ENCODE measurements around the gene SORCS2. TPM values are rescaled to one million over a fixed set of nuclear protein-coding genes. Genes with fewer than 3 reads are reported as not detected.

Gene SORCS2
- total and polyA plus RNA-seq, 2 of the 8 experiments (the other 6 are each of a cell fraction or from before 2014, with no cell fraction given): 0.36 to 1.8 TPM

GRCh38 chr4:7687006-7687405 lies 494.7 kb downstream of the SORCS2 start:
- no peak overlapping the region for H2BK12ac ChIP-seq (ENCODE audit: low read depth, low read length)
- no peak overlapping the region for H4K8ac ChIP-seq (ENCODE audit: extremely low read depth, insufficient read depth, low read length)
- no peaks in the 10 kb centered on the region for H3K27me3 ChIP-seq (replicated peaks in 1 of 4; ENCODE audit: control insufficient read depth in 3 of 4, extremely low read depth in 1 of 4, insufficient read depth in 3 of 4, low read length in 3 of 4)
- no peak overlapping the region for H2AFZ ChIP-seq (ENCODE audit: low read length)
- no peak for DNase-seq (ENCODE audit: low read depth in 1 of 2, low spot score in 2 of 2)
- no peaks in the 10 kb centered on the region for H3K79me1 ChIP-seq (ENCODE audit: low read depth, low read length)
- H2BK120ac ChIP-seq (replicated peaks; ENCODE audit: low read depth, low read length): no peak overlapping the region
- TF ChIP-seq RAD21 (IDR thresholded peaks at IDR 0.05 in 1 of 2, conservative IDR thresholded peaks at IDR 0.05 in 1 of 2; ENCODE audit: low read depth in 2 of 2, low read length in 2 of 2): peak; percentile 32 to 39; a peak in 3 of 4 replicates
- no peak for TF ChIP-seq SP2 (IDR thresholded peaks at IDR 0.05; ENCODE audit: low read length)
- no peak overlapping the region for H3K9ac ChIP-seq (replicated peaks in 1 of 4; ENCODE audit: extremely low read depth in 1 of 4, low read depth in 3 of 4, low read length in 3 of 4)
- FAIRE-seq: no peak
- H2AK5ac ChIP-seq (ENCODE audit: low read depth, low read length): no peak overlapping the region
- ChIA-PET CTCF (ENCODE audit: partially characterized antibody) (interaction anchor here (0.6 to 0.7 kb wide), 2 partner anchors 69 to 712 kb away, joined by 3 read pairs; no protein-coding TSS in a partner anchor), POLR2A (ENCODE audit: partially characterized antibody) (no interaction called here)
- no peak overlapping the region for H3K23ac ChIP-seq (ENCODE audit: insufficient read length)
- H3K4me3 ChIP-seq (ENCODE audit: extremely low read depth in 1 of 4, insufficient read depth in 2 of 4, low read depth in 3 of 4, low read length in 4 of 4): no peak overlapping the region
- no peak overlapping the region for H2BK5ac ChIP-seq (ENCODE audit: low read depth, low read length)
- no peaks in the 10 kb centered on the region for H3K36me3 ChIP-seq (ENCODE audit: control insufficient read depth in 2 of 4, insufficient read depth in 4 of 4, low read length in 3 of 4)
- H3K9me3 ChIP-seq (ENCODE audit: insufficient read depth in 2 of 2, low read depth in 1 of 2, low read length in 1 of 2): peaks cover 0 to 14% of the 10 kb centered on the region in 2 experiments; a peak in 3 of 4 replicates
- no peak overlapping the region for H3K4me2 ChIP-seq (ENCODE audit: insufficient read depth in 1 of 2, low read depth in 2 of 2, low read length in 2 of 2)
- no peak overlapping the region for H3K18ac ChIP-seq (ENCODE audit: extremely low read depth, low read length)
- no peak overlapping the region for H3K56ac ChIP-seq (replicated peaks; ENCODE audit: insufficient read length, low read depth, low read length)
- no peaks in the 10 kb centered on the region for H3K79me2 ChIP-seq (ENCODE audit: control insufficient read depth in 1 of 2, insufficient read depth in 2 of 2, low read length in 2 of 2)
- no peak overlapping the region for H3K4ac ChIP-seq (replicated peaks; ENCODE audit: insufficient read length, low read depth, low read length)
- peaks cover 10% of the 10 kb centered on the region; the same call in 1 of the 2 replicates for H3K23me2 ChIP-seq (ENCODE audit: low read depth, low read length)
- H3K14ac ChIP-seq (ENCODE audit: insufficient read length): no peak overlapping the region
- H3K27ac ChIP-seq (ENCODE audit: low read depth, low read length): no peak overlapping the region
- no peak overlapping the region for H2BK20ac ChIP-seq (ENCODE audit: low read length)
- no peaks in the 10 kb centered on the region for H3K4me1 ChIP-seq (replicated peaks in 1 of 4; ENCODE audit: control insufficient read depth in 3 of 4, insufficient read depth in 4 of 4, low read length in 3 of 4)
- 84% methylated on average over 9 of the region's 9 CpGs; no CpG with 5 or more reads in 1 of the 2 experiments for WGBS, 2 experiments (ENCODE audit: extremely low coverage in 1 of 2, insufficient coverage in 1 of 2, insufficient read length in 1 of 2, insufficient replicate concordance in 2 of 2, low coverage in 1 of 2, low lambda C conversion rate in 2 of 2, missing lambda C conversion rate in 1 of 2)
- H2BK15ac ChIP-seq (ENCODE audit: low read length): no peak overlapping the region
- H4K20me1 ChIP-seq (replicated peaks in 1 of 2; ENCODE audit: control insufficient read depth in 1 of 2, insufficient read depth in 2 of 2, low read length in 2 of 2): peaks cover 0 to 6% of the 10 kb centered on the region in 2 experiments
- H4K5ac ChIP-seq (ENCODE audit: insufficient read length, low read depth, low read length): no peak overlapping the region
- no peak overlapping the region for H4K91ac ChIP-seq (replicated peaks; ENCODE audit: insufficient read length, low read length)
